Hepatocyte (in vitro differentiated cells): ENCODE data around the gene FBXO5.

ENCODE experiments used
- CTCF ChIP-seq: fragments of 200-600 bp; sonication (generic); IDR thresholded peaks from 2 replicates; pipeline ENCODE4 v1.5.1; 2016; ENCODE audit warnings: antibody characterized with exemption, mild to moderate bottlenecking; ENCODE audit not compliant: poor library complexity
- EZH2 ChIP-seq: fragments of 200-600 bp; sonication (generic); IDR thresholded peaks from 2 replicates; pipeline ENCODE4 v1.6.1; 2016; ENCODE audit warnings: antibody characterized with exemption, mild to moderate bottlenecking, borderline replicate concordance
- EZH2phosphoT487 ChIP-seq: fragments of 200-600 bp; sonication (generic); IDR thresholded peaks from one replicate; pipeline ENCODE4 v1.6.1; 2018; ENCODE audit warnings: antibody characterized with exemption, mild to moderate bottlenecking, low read depth, moderate library complexity; ENCODE audit not compliant: unreplicated experiment, severe bottlenecking

DNA sequence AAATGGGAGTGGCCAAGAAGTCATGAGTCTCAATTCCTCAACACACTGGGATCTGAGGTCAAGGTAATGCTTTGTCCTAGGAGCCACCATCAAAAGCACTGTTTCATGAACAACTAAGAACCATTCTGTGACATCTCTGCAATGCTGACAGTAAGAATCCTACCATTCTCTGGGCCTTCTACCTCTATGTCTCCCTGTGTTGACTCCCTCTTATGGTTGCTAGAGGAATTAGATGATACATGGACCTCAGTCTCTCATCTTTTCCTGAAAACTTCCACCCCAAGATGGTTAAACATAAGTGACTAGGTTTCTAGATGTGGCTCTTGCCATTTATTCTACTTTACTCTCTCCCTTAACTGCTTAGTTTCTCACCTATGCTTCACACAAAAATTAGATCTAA lies 10.6 kb upstream of the FBXO5 start:
- no peak for TF ChIP-seq CTCF
- TF ChIP-seq EZH2 = no peak
- TF ChIP-seq EZH2phosphoT487 = no peak
